HS-27A (cell line): ENCODE data around the gene NEMF.
"Not testable (repeated sequence)": the region's sequence is repeated elsewhere in the genome, so short reads cannot be mapped to it uniquely, and the experiment has no call there.

ENCODE experiments used
- DNase-seq: peaks from one replicate; pipeline ENCODE4 v3.0.0-alpha.2; 2012; ENCODE audit warnings: low read depth, missing footprints

The NEMF gene

DNA sequence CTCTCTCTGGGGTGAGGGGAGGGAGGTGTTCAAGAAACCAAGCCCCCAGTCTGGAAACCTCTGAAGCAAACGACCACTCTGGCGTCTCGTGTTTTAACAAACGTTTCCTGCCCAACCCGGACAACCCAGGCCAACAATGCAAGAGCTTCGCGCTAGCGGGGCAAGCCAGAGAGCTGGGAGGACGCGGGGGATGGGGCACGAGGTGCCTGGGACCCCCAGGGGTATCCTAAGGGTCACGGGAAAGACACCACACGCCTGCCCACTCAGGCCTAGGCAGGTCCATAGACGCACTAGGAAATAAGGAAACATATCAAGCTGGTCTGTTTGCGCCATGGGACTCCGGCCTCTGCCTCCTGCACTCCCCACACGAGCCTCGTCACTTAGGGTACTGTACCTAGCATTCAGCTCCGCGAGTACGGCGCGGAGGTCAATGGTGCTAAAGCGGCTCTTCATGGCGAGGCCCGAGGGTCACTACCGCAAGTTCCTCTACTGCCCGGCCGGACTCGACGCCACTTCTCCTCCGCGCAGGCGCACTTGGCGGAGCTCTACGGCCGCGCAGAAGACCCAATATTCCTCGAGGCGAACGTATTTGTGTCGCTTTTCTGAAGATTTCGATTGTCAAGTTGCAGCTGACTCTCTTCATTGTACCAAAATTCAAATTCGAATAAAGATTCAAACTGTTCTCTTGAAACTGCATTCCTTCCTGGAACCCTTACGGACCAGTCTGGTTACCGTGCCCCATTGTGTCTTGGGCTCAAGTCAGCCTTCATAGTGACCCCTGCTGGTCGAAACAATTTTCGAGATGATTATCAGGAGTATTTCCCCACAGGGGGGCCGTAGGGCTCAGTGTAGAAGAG is at the start of gene NEMF:
NEMF (minus strand) TSS at position 488 of the 857 bp plus-strand sequence; CDS start at position 453, 35 bp downstream.
- DNase-seq: peak; percentile 93

DNA sequence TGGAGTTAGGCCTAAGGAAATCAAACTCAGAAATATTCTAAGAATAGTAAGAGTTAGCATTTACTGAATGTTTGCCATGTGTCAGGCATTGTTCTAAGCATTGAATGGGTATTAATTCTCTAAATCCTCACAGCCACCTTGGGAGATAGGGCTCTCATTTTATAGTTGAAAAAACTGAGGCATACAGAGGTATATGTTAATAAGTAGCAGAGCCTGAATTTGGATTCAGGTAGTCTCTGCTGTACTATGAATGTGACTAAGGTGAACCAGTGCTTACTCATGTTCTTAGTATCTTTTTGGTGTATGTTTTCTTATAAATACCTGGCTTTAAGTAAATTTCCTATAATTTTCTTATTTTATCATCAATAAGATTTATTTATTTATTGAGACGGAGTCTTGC is 48.4 kb upstream of the NEMF start:
- no peak for DNase-seq

DNA sequence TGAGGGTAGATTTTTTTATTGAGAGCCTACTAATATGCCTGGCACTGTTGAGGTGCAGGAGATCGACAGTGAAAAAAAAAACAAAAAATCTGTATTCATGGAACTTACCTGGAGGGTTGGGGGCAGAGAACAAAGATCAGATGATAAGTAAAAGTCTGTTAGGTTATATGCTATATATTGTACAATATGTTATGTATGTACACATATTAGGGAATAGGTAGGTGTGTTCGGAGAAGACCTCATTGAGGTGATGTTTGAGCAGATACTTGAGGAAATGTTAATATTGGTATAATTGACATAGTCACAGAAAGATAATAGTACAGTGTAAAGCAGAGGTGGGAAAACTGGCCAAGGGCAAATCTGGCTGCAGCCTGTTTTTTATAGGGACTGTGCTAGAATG is 45.9 kb upstream of the NEMF start:
- no peak for DNase-seq

GRCh38 chr14:49897965-49898364 is 45.4 kb upstream of the NEMF start:
- DNase-seq: no peak

- no peak for DNase-seq
Observed at GRCh38 chr14:49897414-49897813, 44.8 kb upstream of the NEMF start.

DNA sequence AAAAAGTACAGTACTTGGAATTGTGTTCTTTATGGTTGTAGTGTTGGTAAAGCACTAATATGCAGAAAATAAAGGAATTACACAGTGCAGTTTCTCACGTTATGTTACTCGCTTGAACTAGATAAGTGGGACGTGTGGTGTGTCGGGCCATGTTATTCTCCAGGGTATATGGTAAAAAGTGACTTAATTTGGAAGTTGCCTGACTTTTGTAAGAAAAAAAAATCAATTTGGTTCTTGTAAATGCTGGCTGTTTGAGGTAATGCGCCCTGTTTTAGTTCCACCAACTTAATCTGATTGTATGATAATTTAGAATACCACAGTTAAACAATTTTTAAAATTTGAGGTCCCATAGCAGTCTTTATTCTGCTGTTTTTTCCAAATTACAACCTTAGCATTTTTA is 44.4 kb upstream of the NEMF start:
- DNase-seq: no peak

GRCh38 chr14:49896272-49896671 is 43.7 kb upstream of the NEMF start:
- DNase-seq: not testable (repeated sequence)

DNA sequence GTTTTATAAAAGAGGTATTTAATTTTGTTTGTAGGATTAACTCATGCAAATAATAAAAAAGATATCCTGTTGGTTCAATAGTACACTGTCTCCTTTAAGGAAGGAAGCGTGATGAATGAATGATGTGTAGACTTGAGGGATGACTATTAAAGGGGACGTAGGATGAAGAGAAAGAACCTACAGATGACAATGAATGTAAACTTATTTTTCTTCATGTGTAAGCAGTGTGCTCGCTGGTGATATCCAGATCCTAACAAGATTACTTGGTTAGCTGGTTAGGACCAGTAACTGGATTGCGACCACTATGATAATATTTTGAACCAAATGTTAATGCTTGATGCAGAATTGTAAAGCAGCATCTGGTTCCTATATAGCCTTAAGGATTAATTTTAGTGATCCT is 42.9 kb upstream of the NEMF start:
- no peak for DNase-seq

- not testable (repeated sequence) for DNase-seq
Observed at GRCh38 chr14:49894214-49895107, 41.9 kb upstream of the NEMF start.

- DNase-seq: no peak
Observed at GRCh38 chr14:49893309-49894213, 41.0 kb upstream of the NEMF start.

GRCh38 chr14:49892636-49893308 is 40.2 kb upstream of the NEMF start, which contains the start of gene ARF6:
TSS of gene ARF6 (plus strand) at chr14:49893082. CDS start at chr14:49893737, 655 bp downstream.
- DNase-seq: peak; percentile 88

GRCh38 chr14:49892301-49892635 is 39.7 kb upstream of the NEMF start:
- DNase-seq: no peak

- no peak for DNase-seq
Observed at GRCh38 chr14:49888293-49888692, 35.7 kb upstream of the NEMF start.

GRCh38 chr14:49886523-49886922 is 33.9 kb upstream of the NEMF start:
- DNase-seq: no peak

GRCh38 chr14:49882826-49883694 is 30.5 kb upstream of the NEMF start:
- no peak for DNase-seq

DNA sequence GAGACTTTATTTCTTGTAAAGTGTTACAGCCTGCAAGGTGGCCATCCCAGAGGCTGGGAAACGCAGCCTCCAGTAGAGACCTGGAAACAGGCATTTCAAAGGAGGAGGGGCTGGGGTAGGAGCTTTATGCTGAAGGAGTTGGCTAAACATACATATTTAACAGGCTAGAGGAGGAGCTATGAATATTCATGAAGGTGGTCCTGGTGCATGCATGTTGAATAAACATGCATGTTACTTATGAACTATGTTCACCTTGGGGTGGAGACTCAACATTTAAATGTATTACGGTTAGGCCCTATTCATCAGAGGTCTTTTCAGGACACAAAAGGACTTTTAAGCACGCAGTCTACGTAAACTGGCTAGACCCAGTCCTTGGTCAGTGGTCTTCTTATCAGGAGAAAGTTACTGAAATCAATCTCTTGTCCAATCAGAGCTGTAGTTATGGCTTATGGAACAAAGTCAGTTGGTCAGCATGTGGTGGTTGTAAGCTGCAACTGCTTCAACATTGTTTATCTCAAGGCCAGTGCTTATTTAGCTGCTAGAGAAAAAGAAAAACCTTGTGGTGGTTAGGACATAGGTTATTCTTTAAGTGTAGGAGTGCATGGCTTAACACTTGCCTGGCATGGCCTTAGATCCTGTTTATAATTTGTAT is 28.9 kb upstream of the NEMF start:
- no peak for DNase-seq

DNA sequence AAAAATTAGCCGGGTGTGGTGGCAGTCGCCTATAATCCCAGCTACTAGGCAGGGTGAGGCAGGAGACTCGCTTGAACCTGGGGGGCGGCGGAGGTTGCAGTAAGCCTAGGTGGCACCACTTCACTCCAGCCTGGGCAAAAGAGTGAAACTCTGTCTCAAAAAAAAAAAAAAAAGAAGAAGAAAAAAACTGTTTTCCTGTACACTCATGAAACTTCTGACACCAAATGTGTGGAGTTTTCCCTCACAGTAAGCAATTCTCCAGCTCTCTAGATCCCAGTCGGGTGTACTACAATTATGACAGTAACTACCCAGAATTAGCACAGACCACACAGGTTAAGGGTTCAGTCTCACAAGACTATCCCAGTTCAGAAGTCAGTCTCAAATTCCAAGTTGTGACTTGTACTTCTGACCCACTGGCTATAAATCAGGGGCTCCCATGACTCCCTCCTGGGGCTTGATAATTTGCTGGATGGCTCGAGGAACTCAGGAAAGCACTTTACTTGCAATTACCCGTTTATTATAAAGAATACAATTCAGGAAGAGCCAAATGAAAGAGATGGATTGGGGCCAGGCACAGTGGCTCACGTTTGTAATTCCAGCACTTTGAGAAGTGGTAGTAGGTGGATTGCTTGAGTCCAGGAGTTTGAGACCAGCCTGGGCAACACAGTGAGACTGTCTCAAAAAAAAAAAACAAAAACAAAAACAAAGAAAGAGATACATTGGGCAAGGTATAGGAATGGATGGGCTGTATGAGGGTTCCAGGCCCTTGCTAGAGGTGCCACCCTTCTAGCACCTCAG is 27.9 kb upstream of the NEMF start:
- DNase-seq: no peak

DNA sequence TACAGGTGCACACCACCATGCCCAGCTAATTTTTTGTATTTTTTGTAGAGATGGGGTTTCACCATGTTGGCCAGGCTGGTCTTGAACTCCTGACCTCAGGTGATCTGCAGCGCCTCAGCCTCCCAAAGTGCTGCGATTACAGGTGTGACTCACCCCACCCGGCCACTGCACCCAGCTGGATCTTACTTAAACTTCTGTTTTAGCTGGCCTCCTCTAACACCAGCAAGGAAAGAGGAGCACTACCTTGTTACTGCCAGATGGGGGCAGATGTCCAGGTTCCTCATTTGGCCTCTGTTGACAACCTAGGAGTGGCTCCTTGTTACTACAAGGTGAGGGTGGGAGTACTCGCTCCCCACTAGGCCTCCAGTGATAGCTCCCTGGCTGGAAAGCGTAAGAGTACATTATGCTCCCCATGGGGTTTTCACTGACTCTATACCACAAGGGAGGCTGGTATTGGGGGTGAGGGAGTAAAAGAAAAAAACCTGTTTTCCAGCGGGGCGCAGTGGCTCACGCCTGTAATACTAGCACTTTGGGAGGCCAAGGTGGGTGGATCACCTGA is 27.1 kb upstream of the NEMF start:
- no peak for DNase-seq
